Endothelial cell of umbilical vein (primary cell): ENCODE data around the gene SPRR1A. TPM values are rescaled to one million over a fixed set of nuclear protein-coding genes. Genes with fewer than 3 reads are reported as not detected.

ENCODE experiments used
- BruUV-seq: library from RNA; stranded (reverse); fragments of 400-500 nt; replicated peaks from 2 replicates; lab custom pipeline; 2021; lab: Mats Ljungman, UMichigan
- CTCF ChIA-PET: fragments of 300-600, 350-600 bp; sonication (Branson Sonifier 250); formaldehyde crosslinking; loops from one replicate; lab custom pipeline; 2021; ENCODE audit warnings: antibody characterized with exemption, inconsistent platforms; lab: Charles Lee
- POLR2A ChIA-PET: fragments of 300-600, 350-600 bp; sonication (Branson Sonifier 250); formaldehyde crosslinking; loops from one replicate; lab custom pipeline; 2021; ENCODE audit warnings: antibody characterized with exemption, inconsistent platforms; lab: Charles Lee
- DNase-seq: peaks from one replicate; pipeline ENCODE4 v3.0.0-alpha.2; 2011; ENCODE audit warnings: low read depth, low spot score
- FAIRE-seq: peaks from 2 replicates; lab custom pipeline; 2011; peaks lifted over from hg19 to GRCh38; lab: Jason Lieb, UNC
- H2AFZ ChIP-seq: 2 replicates; pipeline ENCODE4 v1.6.0; 2012; ENCODE audit warnings: low read depth, low read length, control low read depth, inconsistent platforms
- H3K27ac ChIP-seq: 2 replicates; pipeline ENCODE4 v1.5.1; 2011; ENCODE audit warnings: low read depth, mild to moderate bottlenecking, control low read depth, low read length, moderate library complexity; ENCODE audit not compliant: insufficient read depth
- H3K27me3 ChIP-seq, 2 experiments: 2 replicates each; pipeline versions ENCODE4 v1.6.0 to v1.6.1; 2011; ENCODE audit warnings: low read length in 2 of 2, mixed read lengths in 1 of 2; ENCODE audit not compliant: control insufficient read depth in 2 of 2, insufficient read depth in 2 of 2
- H3K36me3 ChIP-seq, 2 experiments: 2 replicates in 1 of 2; 3 replicates in 1 of 2; pipeline ENCODE4 v1.5.1; 2011; ENCODE audit warnings: low read length in 2 of 2, mild to moderate bottlenecking in 1 of 2, moderate library complexity in 1 of 2; ENCODE audit not compliant: control insufficient read depth in 2 of 2, insufficient read depth in 2 of 2; ENCODE audit errors: extremely low read depth in 1 of 2
- H3K4me1 ChIP-seq: 3 replicates; pipeline ENCODE4 v1.5.1; 2011; ENCODE audit warnings: mild to moderate bottlenecking, low read length; ENCODE audit not compliant: control insufficient read depth, insufficient read depth; ENCODE audit errors: extremely low read depth
- H3K4me2 ChIP-seq: 2 replicates; pipeline ENCODE4 v1.6.1; 2011; ENCODE audit warnings: low read length, control low read depth, mixed read lengths; ENCODE audit not compliant: insufficient read depth
- H3K4me3 ChIP-seq, 3 experiments: fragments of 200-600 bp in 1 of 3; sonication (generic), shearing (Covaris generic) in 1 of 3; replicated peaks in 1 of 3; 2 replicates each; pipeline ENCODE4 v1.5.1; 2011 to 2016; ENCODE audit warnings: control low read depth in 3 of 3, low read length in 3 of 3, mild to moderate bottlenecking in 2 of 3, inconsistent platforms in 1 of 3, low read depth in 1 of 3, moderate library complexity in 1 of 3; ENCODE audit not compliant: insufficient read depth in 1 of 3
- H3K79me2 ChIP-seq: 2 replicates; pipeline ENCODE4 v1.6.0; 2012; ENCODE audit warnings: low read length, inconsistent platforms; ENCODE audit not compliant: control insufficient read depth, insufficient read depth
- H3K9ac ChIP-seq: replicated peaks from 2 replicates; pipeline ENCODE3; 2011; ENCODE audit warnings: low read length, control low read depth; ENCODE audit not compliant: insufficient read depth; ENCODE audit errors: extremely low read depth
- H3K9me1 ChIP-seq: replicated peaks from 3 replicates; pipeline ENCODE4 v1.6.0; 2011; ENCODE audit warnings: mild to moderate bottlenecking, low read length; ENCODE audit not compliant: control insufficient read depth, insufficient read depth; ENCODE audit errors: extremely low read depth
- H3K9me3 ChIP-seq: replicated peaks from 2 replicates; pipeline ENCODE4 v1.5.1; 2012; ENCODE audit warnings: low read length, inconsistent platforms; ENCODE audit not compliant: control insufficient read depth, insufficient read depth
- H4K20me1 ChIP-seq: replicated peaks from 2 replicates; pipeline ENCODE3; 2011; ENCODE audit warnings: mild to moderate bottlenecking, low read length; ENCODE audit not compliant: control insufficient read depth, insufficient read depth; ENCODE audit errors: extremely low read depth
- EZH2 ChIP-seq: IDR thresholded peaks from 2 replicates; pipeline ENCODE4 v1.6.1; 2012; ENCODE audit warnings: borderline replicate concordance, low read depth, mild to moderate bottlenecking, moderate library complexity, low read length, inconsistent platforms; ENCODE audit not compliant: severe bottlenecking
- FOS ChIP-seq: IDR thresholded peaks from 2 replicates; pipeline ENCODE4 v1.6.1; 2011; ENCODE audit warnings: mild to moderate bottlenecking, low read length, moderate library complexity, borderline replicate concordance; ENCODE audit not compliant: insufficient read depth
- GATA2 ChIP-seq: IDR thresholded peaks from 2 replicates; pipeline ENCODE4 v1.7.0; 2011; ENCODE audit warnings: low read depth, mild to moderate bottlenecking, moderate library complexity, mixed read lengths, low read length; ENCODE audit not compliant: insufficient read length, insufficient read depth
- JUN ChIP-seq: IDR thresholded peaks from 2 replicates; pipeline ENCODE4 v1.6.1; 2011; ENCODE audit warnings: borderline replicate concordance, low read depth; ENCODE audit not compliant: insufficient read length, insufficient read depth
- MYC ChIP-seq: IDR thresholded peaks from one replicate; pipeline ENCODE4 v1.6.1; 2011; ENCODE audit warnings: mild to moderate bottlenecking, low read depth, low read length
- POLR2A ChIP-seq: IDR thresholded peaks from 2 replicates; pipeline ENCODE4 v1.6.1; 2012; ENCODE audit warnings: low read depth, mild to moderate bottlenecking, control low read depth, low read length
- POLR2AphosphoS5 ChIP-seq: IDR thresholded peaks from 2 replicates; pipeline ENCODE4 v1.6.1; 2012; ENCODE audit warnings: low read depth, mild to moderate bottlenecking, control low read depth, low read length, moderate library complexity; ENCODE audit not compliant: insufficient read depth
- dilution Hi-C: fragments of 300-500 bp; cut with MboI; formaldehyde crosslinking; loops from one replicate; pipeline ENCODE4 v1.15.0; 2019; ENCODE audit warnings: low sequenced_read_pairs; ENCODE audit not compliant: extremely low pct_ligation_motif_present
- intact Hi-C: fragments of 100-400 bp; cut with micrococcal nuclease; formaldehyde crosslinking; loops from one replicate; pipeline ENCODE4 v1.10.0; 2022
- polyA plus RNA-seq, 4 experiments: library from polyadenylated mRNA; depleted of rRNA in 3 of 4; stranded (reverse) in 3 of 4; unstranded in 1 of 4; fragments of >200 nt; gene quantifications; 2 replicates each; pipeline versions ENCODE4 v1.2.1 to v1.2.3, GENCODE V29; 2011 to 2012; ENCODE audit warnings: missing spikeins in 1 of 4
- total RNA-seq: library from RNA; stranded (reverse); gene quantifications from 2 replicates; pipeline ENCODE4 v1.2.3, GENCODE V29; 2021
- TF ChIP-seq, protein P1 (sequence below), 2 donors: IDR thresholded peaks; 1 replicate in 1 of 2; 2 replicates in 1 of 2; pipeline ENCODE4 v1.5.1; 2011; ENCODE audit warnings: low read length in 2 of 2, mild to moderate bottlenecking in 2 of 2, moderate library complexity in 2 of 2, control low read depth in 1 of 2, inconsistent platforms in 1 of 2, low read depth in 1 of 2; ENCODE audit not compliant: insufficient read depth in 1 of 2; ENCODE audit errors: extremely low read depth in 1 of 2
- TF ChIP-seq, protein P2 (sequence below): IDR thresholded peaks from 2 replicates; pipeline ENCODE4 v1.6.1; 2011; ENCODE audit not compliant: insufficient read depth, insufficient read length

The SPRR1A gene
- total and polyA plus RNA-seq, 2 donors (not counting 3 experiments of a cell fraction or from before 2014, with no cell fraction given) = not detected

DNA sequence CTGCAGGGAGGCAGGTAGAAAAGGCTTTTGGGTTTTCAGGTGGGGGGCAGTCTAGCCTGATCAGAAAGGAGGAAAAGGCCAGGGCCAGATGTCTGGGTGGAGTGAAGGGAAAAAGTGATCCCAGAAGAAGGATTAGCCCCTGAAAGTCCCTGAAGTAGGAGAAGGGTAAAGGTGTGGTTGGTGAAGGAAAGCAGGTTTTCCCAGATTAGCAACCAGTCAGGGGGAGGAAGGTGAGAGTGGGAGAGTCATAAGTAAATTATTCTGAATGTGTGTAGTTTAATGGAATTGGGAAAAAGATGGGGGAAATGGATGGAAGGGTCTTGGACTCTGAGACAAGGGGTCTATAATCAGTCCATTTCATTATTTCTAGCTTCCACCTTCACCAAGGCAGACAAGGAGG is 647 bp upstream of the SPRR1A start:
- H3K27ac ChIP-seq = no peak overlapping the region
- no peak for FAIRE-seq
- H3K36me3 ChIP-seq = no peaks in the 10 kb centered on the region
- BruUV-seq = no TSS peak
- POLR2A ChIA-PET = no interaction called here
- H3K4me2 ChIP-seq = no peak overlapping the region
- no peaks in the 10 kb centered on the region for H3K27me3 ChIP-seq
- no peaks in the 10 kb centered on the region for H3K9me3 ChIP-seq
- DNase-seq = no peak
- no peaks in the 10 kb centered on the region for H3K4me1 ChIP-seq
- H2AFZ ChIP-seq = no peak overlapping the region
- H3K9ac ChIP-seq = no peak overlapping the region
- H3K79me2 ChIP-seq = no peaks in the 10 kb centered on the region
- intact Hi-C loops (no loop called here), dilution Hi-C loops (no loop called here)
- no peaks in the 10 kb centered on the region for H3K9me1 ChIP-seq
- CTCF ChIA-PET = no interaction called here
- H3K4me3 ChIP-seq = no peak overlapping the region
- H4K20me1 ChIP-seq = no peaks in the 10 kb centered on the region
- TF ChIP-seq JUN (no peak), EZH2 (no peak), MYC (no peak), POLR2AphosphoS5 (no peak), POLR2A (no peak), FOS (no peak), GATA2 (no peak)
- TF ChIP-seq, protein P1, sequence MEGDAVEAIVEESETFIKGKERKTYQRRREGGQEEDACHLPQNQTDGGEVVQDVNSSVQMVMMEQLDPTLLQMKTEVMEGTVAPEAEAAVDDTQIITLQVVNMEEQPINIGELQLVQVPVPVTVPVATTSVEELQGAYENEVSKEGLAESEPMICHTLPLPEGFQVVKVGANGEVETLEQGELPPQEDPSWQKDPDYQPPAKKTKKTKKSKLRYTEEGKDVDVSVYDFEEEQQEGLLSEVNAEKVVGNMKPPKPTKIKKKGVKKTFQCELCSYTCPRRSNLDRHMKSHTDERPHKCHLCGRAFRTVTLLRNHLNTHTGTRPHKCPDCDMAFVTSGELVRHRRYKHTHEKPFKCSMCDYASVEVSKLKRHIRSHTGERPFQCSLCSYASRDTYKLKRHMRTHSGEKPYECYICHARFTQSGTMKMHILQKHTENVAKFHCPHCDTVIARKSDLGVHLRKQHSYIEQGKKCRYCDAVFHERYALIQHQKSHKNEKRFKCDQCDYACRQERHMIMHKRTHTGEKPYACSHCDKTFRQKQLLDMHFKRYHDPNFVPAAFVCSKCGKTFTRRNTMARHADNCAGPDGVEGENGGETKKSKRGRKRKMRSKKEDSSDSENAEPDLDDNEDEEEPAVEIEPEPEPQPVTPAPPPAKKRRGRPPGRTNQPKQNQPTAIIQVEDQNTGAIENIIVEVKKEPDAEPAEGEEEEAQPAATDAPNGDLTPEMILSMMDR (IDR thresholded peaks at IDR 0.05; ENCODE audit: extremely low read depth in 1 of 2, insufficient read depth in 1 of 2, low read depth in 1 of 2, low read length in 2 of 2) = no peak
- TF ChIP-seq, protein P2, sequence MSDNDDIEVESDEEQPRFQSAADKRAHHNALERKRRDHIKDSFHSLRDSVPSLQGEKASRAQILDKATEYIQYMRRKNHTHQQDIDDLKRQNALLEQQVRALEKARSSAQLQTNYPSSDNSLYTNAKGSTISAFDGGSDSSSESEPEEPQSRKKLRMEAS = no peak
